Skeletal muscle tissue (tissue), 1 donor: Measurements from ENCODE around the gene S100A13. TPM values are rescaled to one million over a fixed set of nuclear protein-coding genes. Genes with fewer than 3 reads are reported as not detected.

Experiments used
- total RNA-seq: library from RNA; depleted of rRNA; stranded (reverse); fragments of >200 nt; gene quantifications from one replicate; pipeline ENCODE4 v1.2.3, GENCODE V29; 2014

The S100A13 gene
- total RNA-seq, 1 donor from 2014 or later: 55.3 TPM

Other genes with a start within 250 kb of the S100A13 start
- gene S100A8, start 236.4 kb downstream of the S100A13 start, total RNA-seq: 67.3 TPM
- not detected for gene S100A7A, start 211.0 kb downstream of the S100A13 start, total RNA-seq
- gene S100A7, start 166.9 kb downstream of the S100A13 start, total RNA-seq: not detected
- 203 TPM for gene S100A6, start 91.5 kb downstream of the S100A13 start, total RNA-seq
- gene S100A5, start 86.6 kb downstream of the S100A13 start, total RNA-seq: not detected
- 165 TPM for gene S100A4, start 81.7 kb downstream of the S100A13 start, total RNA-seq
- gene S100A3, start 78.2 kb downstream of the S100A13 start, total RNA-seq: not detected
- gene S100A2, start 61.7 kb downstream of the S100A13 start, total RNA-seq: not detected
- 36.0 TPM for gene S100A16, start 14.4 kb downstream of the S100A13 start, total RNA-seq
- not detected for gene S100A14, start 11.2 kb downstream of the S100A13 start, total RNA-seq
- gene S100A1, start 929 bp upstream of the S100A13 start, total RNA-seq: 0.52 TPM
- gene CHTOP, start 6.6 kb upstream of the S100A13 start, total RNA-seq: 46.4 TPM
- 56.4 TPM for gene SNAPIN, start 31.2 kb upstream of the S100A13 start, total RNA-seq
- 148 TPM for gene ILF2, start 43.5 kb upstream of the S100A13 start, total RNA-seq
- 11.5 TPM for gene NPR1, start 51.2 kb upstream of the S100A13 start, total RNA-seq
- 24.0 TPM for gene INTS3, start 100.5 kb upstream of the S100A13 start, total RNA-seq
- 16.7 TPM for gene SLC27A3, start 147.9 kb upstream of the S100A13 start, total RNA-seq